CD4-positive, alpha-beta T cell treated with Interferon gamma for 1 hour (primary cell): ENCODE measurements around the gene SCN3A.

Experiments used
- DNase-seq: peaks from one replicate; pipeline ENCODE4 v3.0.0-alpha.2; 2020

Gene SCN3A

DNA sequence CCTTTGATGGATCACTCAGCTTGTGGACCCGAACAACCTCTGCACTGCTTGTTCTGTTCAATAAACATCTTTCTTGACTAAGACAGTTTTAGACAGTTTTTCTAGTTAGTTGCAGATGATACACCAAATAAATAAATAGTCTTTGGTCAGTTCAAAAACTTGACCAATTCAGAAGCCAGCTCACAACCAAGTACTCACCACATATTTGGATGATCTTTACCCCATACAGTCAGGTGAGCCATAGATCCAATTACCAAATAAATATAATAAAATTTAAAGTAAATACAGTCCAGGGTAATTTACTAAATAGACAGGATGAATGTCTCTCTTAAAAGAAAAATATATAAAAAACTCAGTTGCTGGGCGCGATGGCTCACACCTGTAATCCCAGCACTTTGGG lies 18.2 kb downstream of the SCN3A start:
- DNase-seq, result no peak

DNA sequence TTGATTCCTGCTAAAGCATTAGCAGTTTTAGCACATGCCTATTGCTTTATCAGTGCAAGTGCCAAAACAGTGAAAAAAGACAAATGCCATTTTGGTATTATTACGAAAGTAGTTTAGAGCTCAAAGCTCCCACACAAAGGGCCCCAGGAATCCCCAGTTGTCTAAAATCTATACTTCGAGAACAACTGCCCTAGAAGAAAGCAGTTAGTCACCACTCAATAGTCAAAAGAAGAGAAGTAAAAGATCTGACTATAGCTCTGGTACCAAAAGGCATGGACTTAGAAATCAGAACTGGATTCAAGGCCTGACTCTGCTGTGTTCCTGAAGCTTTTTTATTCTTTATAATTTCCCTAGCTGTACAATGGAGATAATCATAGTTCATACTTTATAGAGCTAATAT lies 21.8 kb downstream of the SCN3A start:
- DNase-seq, result no peak

DNA sequence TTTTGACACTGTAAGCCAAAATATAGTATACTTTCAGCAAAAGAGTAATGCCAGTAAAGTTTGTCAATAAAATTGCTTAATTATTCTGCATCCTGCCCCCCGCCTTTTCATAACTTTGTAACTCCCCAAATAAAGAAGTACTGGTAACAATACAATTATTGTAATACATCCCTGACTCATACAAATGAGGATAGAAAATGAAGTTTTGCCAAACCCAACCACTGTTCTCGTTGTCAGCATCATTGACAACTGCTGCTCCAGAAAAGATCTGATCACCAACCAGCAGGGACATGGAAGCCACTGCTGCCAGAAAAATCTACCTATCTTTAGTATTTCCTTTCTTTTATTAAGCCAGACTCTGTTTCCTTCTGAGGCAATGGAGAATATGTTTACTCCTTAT lies 27.1 kb downstream of the SCN3A start:
- DNase-seq, result no peak

DNA sequence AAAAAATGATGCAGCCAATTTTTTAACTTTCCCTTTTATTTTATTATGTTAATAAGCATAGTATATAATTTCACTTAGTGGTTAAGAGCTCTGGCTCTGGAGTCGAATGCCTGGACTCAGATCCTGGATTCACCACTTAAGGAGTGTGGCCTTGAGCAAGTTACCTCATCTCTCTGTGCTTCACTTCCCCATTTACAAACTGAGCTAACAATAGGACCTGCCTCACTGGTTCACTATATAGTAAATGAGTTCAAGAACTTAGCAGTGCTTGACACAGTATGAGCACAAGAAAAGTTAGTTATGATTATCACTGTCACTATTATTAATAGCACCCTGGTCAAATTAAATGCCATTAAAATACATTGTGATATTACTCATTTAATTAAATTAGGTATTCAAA lies 30.6 kb downstream of the SCN3A start:
- DNase-seq, result no peak

DNA sequence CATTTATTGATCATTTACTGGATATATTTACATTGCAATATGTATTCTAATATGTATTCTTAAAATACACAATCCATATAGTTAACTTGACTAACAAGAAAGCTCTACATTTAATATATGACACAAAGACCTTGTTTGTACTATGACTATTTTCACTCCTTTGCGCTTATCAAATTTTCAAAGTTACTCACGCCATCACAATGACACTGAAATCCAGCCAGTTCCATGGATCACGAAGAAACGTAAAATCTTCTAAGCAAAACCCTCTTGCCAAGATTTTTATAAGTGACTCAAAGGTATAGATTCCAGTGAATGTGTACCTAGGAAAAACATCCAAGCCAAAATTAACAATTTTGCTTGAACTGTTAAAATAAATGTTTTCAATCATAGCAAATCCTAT lies 39.6 kb downstream of the SCN3A start:
- DNase-seq, result no peak

DNA sequence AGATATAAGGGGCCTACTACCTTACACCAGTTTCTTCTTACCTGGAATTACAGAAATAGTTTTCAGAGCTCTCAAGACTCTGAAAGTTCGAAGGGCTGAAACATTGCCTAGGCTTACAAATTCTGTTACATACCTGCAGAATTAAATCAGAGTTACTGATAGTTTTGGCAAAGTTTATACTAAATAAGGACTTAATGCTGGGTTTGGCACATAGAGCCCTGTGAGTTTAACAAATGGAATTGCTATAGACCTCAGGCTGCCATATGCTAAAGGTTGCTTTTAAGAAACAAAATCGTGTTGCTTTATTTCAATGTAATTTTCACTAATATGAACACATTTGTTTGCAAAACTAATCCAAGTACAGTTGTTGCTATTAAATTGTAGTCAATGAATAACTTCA lies 40.1 kb downstream of the SCN3A start:
- DNase-seq, result no peak

DNA sequence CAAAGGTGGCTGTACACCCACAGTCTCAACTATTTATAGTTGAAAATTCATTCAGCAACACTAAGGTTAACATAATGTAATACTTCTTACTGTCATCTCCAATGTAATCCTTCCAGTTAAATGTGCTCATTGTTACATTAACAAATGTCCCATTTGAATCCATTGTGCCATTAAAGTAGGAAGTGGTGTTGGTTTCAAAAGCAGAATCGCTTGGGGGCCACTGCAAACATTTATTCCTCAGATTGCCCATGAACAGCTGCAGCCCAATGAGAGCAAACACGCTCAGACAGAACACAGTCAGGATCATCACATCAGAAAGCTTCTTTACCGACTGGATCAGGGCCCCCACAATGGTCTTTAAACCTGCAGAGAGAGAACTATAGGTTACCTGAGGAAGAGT lies 41.4 kb downstream of the SCN3A start:
- no peak for DNase-seq

DNA sequence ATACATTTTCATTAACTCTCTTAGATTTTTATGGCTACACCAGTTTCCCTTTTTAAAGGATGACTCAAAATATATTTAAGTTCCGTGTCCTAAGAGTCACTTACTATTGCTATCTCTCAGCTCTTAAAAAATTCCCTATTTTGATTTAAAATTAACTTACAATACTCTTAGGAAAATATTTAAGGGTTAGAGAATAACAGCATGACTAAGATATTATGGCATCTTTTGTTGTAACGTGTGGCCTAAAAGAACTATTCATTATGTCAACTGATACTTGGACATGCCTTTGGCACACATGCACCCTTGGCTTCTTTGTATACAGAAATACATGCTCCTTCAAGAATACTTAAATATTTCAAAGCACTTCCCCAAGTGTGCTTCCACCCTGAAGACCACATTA lies 42.3 kb downstream of the SCN3A start:
- DNase-seq, result no peak

DNA sequence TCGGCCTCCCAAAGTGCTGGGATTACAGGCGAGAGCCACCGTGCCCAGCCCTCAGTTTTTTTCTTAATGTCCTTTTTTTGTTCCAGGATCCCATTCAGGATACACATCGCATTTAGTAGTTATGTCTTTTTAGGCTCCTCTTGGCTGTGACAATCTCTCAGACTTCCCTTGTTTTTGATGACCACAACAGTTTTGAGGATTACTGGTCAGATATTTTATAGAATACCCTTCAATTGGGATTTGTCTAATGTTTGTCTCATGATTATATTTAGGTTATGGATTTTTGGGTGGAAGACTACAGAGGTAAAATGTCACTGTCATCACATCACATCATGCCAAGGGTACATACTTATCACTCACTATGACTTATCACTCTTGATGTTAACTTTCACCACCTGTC lies 46.7 kb downstream of the SCN3A start:
- DNase-seq, result no peak

DNA sequence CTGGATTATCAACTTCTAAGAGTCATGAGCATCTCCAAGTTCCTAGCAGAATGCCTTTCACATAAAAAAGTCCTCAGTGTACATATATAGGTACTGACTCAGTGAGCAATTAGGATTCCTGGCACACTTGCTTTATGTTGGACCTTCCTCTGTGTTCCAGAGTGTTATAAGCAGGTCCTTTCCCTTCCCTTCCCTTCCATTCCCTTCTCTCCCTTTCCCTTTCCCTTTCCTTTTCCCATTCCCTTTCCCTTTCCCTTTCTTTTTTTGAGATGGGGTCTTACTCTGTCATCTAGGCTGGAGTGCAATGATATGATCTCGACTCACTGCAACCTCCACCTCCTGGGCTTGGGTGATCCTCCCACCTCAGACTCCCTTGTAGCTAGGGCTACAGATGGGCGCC lies 48.7 kb downstream of the SCN3A start:
- no peak for DNase-seq

DNA sequence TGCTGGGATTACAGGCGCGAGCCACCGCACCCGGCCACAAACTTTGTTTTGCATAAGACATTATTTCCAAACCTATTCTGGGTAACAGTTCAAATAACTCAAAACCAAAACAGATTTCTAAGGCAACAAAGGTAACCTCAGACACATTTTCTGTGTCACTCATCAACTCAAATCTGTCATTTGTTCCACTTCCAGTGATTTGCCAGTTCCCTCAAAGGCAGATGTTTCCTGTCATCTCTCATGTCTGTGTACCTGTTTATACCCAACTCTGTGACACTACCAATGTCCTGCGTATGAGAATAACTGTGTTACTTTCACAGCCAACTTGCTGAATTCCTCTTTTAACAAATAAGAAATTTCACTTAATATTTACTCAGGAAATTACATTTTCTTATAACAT lies 54.4 kb downstream of the SCN3A start:
- DNase-seq, result no peak

DNA sequence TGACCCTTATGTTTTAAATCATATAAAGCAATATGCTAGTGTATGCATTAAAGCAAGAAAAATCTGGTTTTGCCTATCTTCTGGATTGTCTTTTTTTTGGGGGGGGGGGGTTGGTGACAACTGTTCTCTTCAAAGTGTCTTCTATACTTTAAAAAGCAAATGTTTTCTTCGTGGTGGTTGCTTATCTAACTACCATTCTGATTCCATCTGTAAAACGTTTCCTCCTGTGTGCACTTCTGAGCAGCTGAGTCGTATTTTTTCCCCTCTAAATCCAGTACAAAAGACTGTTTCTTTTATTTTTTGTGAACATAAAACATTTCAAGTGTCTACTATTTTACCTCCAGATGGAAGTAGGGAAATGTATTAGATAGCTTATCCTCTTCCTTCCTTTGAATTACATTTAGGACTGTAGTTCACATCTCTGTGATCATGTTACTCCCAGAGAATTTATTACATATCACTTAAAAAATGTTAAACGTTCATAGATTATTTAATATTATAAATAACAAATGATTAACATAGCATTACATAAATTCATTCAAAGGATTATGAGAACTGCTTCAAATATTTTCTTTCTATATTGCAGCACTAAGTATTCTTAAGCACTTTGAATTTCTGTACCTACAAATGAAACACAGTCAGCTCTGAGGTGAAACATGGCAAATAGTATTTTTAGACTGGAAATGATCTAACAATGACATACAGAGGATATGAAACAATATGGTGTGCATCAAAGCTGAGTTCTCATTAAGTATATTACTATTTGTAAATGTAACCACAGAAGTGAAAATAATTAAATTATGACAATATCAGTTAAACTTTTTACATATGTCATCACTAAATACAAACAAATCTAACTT lies 56.4 kb downstream of the SCN3A start:
- DNase-seq, result no peak

DNA sequence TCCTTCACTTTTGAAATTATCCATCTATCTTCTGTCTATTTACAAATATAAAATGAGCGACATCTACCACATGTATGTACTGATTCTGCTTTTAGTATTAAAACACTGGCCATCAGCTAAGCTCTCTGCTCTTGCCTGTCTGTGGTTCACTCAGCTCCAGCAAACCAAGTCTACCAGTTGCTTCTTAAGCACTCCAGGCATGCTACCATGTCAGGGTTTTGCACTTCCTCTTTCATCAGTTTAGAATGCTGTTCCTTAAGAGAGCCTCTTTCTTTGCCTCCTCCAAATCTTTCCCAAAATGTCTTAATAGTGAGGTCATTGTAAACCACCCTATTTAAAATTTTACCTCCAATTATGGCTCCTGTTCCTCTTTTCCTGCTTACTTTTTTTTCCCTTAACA lies 59.5 kb downstream of the SCN3A start:
- DNase-seq, result no peak

DNA sequence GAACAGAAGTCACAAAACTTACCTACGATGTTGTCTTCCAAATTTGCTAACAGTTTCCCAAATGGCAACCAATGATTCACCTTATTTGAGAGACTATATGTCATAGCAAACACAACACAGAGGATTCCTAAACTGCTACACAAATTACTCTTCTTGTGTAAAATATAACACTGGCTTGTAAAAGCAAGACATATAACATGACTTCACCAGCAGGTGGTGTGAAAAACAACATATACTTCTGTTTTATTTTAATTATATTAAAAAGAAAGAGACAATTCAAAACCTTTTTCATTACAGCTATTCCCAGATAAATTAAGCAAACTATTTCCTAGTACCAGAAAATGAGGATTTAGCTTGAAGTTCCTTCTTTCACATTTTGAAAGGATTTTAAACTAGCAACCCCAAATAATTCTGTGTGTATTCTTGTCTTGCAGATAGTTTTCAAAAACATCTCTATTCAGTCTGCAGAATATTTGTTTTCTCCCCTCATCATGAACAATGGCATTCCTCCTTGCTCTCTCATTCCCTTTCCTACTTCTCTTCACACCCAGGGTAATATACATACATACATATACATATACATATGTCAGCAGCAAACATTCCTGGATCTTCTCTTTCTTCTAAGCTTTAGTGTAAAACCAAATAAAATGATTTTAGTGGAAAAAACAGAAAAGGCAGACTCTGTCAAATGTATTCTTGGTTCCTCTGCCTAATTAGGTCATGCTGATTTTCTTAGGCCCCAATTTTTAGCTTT lies 62.1 kb downstream of the SCN3A start:
- no peak for DNase-seq

DNA sequence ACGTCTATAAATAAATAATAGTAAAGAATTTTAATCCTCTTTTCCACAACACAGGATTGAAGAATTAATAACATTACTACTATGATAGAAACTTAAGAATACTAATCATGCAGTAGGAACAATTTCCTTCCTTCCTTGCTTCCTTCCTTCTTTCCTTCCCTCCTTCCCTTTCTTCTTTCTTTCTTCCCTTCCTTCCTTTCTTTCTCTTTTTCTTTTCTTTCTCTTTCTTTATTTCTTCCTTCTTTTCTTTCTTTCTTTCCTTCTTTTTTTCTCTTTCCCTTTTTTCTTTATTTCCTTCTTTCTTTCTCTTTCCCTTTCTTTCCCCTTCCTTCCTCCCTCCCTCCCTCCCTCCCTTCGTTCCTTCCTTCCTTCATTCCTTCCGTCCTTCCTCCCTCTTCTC lies 77.6 kb downstream of the SCN3A start:
- no peak for DNase-seq

DNA sequence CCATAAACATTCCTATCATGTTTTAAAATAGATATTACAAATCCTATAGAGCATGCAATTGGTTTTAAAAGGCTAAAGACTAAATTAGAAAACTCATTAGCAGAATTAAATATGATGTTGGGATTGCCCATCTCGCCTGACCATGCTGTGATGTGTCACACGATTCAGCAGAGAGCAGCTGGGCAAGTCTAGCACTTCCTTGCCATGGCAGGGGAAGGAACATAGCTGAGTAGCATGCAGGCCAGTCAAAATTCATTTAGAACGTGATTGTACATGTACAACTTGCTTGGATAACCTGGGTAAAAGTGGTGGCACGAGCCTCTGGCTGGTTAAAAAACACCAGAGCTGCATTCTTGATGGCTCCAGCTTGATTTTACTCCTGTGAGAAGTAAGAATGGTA lies 81.3 kb downstream of the SCN3A start:
- no peak for DNase-seq

DNA sequence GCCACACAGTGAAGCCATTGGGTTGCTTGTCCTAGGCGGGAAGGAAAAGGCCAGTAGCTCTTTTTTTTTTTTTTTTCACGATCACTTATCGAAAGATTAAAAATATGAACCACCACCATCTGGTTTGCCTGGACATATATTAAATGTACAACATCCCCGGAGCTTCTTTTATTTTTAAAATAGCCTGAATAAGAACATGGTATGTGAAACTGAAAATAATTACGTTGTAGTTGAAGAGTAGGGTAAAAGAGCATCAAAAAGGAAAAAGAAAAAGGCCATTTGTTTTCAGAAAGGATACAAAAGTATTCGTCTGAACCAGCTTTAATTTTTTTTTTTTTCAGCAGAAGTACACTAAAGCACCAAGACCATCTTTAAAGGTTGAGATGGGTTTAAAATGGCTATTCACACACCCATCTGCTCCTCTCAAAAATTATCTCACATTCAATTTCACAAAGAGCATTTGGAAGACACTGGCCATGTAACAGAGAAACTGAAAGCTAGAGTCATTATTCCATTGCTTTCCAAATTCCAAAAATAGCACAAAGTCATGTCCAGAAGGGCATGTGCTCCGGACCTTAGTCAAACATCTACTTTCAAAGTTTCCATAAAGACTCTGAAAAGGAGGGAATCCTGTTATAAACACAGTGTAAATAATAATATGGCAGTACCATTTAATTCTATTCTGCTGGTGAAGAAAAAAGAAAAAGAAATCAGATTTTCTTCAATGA lies 82.9 kb downstream of the SCN3A start:
- no peak for DNase-seq

DNA sequence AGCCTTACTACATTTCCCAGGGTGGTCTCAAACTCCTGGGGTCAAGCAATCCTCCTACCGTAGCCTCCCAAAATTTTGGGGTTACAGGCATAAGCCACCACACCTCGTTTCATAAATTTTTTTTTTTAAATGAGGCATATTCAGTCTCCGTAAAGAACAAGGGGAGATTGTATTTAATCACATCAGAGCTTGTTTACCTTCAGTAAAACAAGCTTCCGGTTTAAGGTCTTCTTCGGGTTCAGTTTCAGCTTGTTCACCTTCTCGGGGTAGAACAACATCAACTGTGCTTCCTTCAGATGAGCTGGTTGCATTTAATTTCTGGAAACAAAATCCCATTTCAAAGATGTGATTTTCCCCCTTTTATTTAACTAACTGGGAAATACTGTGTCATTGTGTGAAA lies 88.6 kb downstream of the SCN3A start:
- DNase-seq, result no peak

DNA sequence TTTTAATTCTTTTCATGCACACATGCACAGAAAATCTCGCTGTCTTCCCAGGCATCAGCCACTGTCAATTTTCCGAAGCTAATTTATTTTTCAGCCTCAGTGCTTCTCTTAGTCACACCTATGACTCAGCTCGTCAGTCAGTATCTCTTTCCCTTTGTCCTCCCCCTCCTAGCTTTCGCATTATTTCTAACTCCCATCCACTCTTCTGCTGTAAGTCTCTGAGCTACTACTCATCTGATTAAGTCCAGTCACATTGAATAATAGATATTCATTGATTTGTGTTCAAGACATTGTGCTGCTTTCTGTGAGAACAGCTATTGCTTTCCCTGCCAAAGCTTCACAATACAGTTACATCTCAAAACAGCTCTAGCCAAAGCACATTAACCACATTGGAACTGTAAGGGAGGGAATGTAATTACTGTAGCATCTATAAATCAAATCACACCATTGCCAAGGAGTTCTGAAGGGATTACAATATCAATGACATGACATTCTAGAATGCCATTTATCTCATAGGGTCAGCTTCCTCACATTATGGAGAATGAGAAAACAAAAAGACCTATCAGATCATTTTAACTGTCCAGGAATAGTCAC lies 89.4 kb downstream of the SCN3A start:
- no peak for DNase-seq

DNA sequence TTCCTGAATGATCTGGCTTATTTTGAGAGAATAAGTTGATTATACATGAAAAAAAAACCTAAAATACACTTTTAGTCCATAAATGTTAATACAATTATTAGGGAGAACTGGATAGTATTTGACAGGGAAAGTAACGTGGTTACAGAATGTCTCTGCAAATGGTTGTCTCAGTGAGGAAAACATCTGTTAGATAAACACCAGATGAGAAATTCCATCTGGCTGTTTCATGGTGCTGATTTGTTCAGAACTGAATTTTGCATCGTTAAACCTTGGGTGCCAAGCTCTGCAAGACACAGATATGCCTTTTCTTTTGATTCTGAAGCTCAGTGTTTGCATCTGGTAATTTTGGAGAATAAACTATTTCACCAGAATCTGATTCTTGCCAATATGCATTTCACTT lies 90.4 kb downstream of the SCN3A start:
- no peak for DNase-seq

DNA sequence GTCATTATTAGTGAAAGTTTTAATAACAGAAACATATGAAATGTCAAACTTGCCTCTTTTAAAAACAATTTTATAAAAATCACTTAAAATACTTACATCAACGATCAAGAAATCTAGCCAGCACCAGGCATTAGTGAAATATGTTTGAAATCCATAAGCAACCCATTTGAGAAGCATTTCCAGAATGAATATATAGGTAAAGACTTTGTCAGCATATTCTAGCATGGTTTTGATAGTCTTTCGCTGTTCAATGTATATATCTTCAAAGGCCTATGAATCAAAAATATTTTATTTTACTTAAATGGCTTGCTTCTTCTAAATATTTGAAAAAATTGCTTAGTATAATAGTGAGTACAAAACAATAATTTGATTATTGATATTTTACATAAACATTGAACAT lies 91.1 kb downstream of the SCN3A start:
- DNase-seq, result no peak

DNA sequence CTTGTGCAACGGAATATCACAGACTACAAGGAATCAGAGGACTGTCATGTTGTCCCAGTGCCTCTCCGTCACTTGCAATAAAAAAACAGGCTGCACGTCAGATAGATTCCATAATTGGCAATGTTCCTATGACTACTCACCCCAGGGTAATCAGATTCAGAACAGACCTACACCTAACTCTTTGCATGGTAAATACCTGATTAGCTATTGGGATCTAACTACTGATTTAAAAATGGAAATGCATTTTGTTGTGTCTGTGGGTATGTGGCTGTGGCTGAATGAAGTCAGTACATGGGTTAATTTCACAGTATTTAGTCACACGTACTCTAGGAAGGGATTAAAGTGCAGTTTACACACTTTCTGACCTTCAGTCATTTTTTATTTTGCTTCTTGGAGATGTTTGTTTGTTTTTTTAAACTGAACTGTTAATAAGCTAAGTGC lies 91.7 kb downstream of the SCN3A start:
- no peak for DNase-seq

DNA sequence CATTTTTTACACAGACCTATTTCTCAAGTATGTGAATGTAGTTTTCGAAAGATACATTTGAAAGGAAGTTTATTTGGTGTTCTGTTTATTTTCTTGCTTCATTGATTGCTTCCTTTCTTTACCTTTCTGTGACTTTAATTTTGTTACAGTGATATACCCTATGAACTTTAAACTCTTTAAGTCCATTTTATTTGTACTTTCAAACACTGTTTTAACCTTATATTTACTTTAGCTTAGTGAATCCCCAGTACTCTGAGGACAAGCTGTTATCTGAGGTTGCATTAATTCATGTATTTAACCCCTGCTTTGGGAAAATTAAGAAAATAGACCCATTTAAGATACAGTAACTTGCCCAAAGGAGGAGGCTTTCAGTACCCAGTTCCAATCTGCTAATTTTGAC lies 93.5 kb downstream of the SCN3A start:
- no peak for DNase-seq
